Measurements from ENCODE around the gene DCK. TPM values are rescaled to one million over a fixed set of nuclear protein-coding genes. Genes with fewer than 3 reads are reported as not detected.

The DCK gene
- total and polyA plus RNA-seq, 2 experiments from 2014 or later = 16.9 to 25.1 TPM

- Mint-ChIP-seq H3K27me3 (ENCODE audit: insufficient read depth, low read depth, poor library complexity) (no peaks in the 10 kb centered on the region), H3K27ac (no peak overlapping the region), H3K9me3 (no peaks in the 10 kb centered on the region), H3K36me3 (ENCODE audit: low read depth) (peaks cover 42% of the 10 kb centered on the region; the same call in 2 of the 3 replicates), H3K4me1 (peaks cover 18% of the 10 kb centered on the region), H3K4me3 (no peak overlapping the region)
- H3K36me3 ChIP-seq (ENCODE audit: insufficient read depth) = no peaks in the 10 kb centered on the region; the same call in 1 of the 2 replicates
- no peaks in the 10 kb centered on the region for H3K27me3 ChIP-seq (ENCODE audit: insufficient read depth)
- no peaks in the 10 kb centered on the region for H4K20me1 ChIP-seq (replicated peaks; ENCODE audit: insufficient read depth)
- no peaks in the 10 kb centered on the region for H3K9me2 ChIP-seq (ENCODE audit: insufficient read depth)
- no peak for ATAC-seq
- H3K79me2 ChIP-seq (replicated peaks; ENCODE audit: insufficient read depth) = no peaks in the 10 kb centered on the region; the same call in 1 of the 2 replicates
- H2AFZ ChIP-seq = no peak overlapping the region
- DNase-seq (ENCODE audit: low spot score) = no peak
- TF ChIP-seq, protein P1, sequence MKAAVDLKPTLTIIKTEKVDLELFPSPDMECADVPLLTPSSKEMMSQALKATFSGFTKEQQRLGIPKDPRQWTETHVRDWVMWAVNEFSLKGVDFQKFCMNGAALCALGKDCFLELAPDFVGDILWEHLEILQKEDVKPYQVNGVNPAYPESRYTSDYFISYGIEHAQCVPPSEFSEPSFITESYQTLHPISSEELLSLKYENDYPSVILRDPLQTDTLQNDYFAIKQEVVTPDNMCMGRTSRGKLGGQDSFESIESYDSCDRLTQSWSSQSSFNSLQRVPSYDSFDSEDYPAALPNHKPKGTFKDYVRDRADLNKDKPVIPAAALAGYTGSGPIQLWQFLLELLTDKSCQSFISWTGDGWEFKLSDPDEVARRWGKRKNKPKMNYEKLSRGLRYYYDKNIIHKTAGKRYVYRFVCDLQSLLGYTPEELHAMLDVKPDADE (IDR thresholded peaks at IDR 0.05) = no peak
- TF ChIP-seq, protein P2, sequence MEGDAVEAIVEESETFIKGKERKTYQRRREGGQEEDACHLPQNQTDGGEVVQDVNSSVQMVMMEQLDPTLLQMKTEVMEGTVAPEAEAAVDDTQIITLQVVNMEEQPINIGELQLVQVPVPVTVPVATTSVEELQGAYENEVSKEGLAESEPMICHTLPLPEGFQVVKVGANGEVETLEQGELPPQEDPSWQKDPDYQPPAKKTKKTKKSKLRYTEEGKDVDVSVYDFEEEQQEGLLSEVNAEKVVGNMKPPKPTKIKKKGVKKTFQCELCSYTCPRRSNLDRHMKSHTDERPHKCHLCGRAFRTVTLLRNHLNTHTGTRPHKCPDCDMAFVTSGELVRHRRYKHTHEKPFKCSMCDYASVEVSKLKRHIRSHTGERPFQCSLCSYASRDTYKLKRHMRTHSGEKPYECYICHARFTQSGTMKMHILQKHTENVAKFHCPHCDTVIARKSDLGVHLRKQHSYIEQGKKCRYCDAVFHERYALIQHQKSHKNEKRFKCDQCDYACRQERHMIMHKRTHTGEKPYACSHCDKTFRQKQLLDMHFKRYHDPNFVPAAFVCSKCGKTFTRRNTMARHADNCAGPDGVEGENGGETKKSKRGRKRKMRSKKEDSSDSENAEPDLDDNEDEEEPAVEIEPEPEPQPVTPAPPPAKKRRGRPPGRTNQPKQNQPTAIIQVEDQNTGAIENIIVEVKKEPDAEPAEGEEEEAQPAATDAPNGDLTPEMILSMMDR (conservative IDR thresholded peaks at IDR 0.05; ENCODE audit: low read depth in 2 of 2) = no peak
- TF ChIP-seq ZNF114 (CRISPR knock-in tag; IDR thresholded peaks at IDR 0.05) (no peak), NANOG (IDR thresholded peaks at IDR 0.05; ENCODE audit: borderline replicate concordance) (no peak), ZNF331 (CRISPR knock-in tag; IDR thresholded peaks at IDR 0.05; ENCODE audit: low read depth) (no peak), POLR2AphosphoS5 (IDR thresholded peaks at IDR 0.05; ENCODE audit: low read depth) (no peak), EZH2 (IDR thresholded peaks at IDR 0.05; ENCODE audit: low read depth, unreplicated experiment) (no peak)
- TF ChIP-seq, protein P3, sequence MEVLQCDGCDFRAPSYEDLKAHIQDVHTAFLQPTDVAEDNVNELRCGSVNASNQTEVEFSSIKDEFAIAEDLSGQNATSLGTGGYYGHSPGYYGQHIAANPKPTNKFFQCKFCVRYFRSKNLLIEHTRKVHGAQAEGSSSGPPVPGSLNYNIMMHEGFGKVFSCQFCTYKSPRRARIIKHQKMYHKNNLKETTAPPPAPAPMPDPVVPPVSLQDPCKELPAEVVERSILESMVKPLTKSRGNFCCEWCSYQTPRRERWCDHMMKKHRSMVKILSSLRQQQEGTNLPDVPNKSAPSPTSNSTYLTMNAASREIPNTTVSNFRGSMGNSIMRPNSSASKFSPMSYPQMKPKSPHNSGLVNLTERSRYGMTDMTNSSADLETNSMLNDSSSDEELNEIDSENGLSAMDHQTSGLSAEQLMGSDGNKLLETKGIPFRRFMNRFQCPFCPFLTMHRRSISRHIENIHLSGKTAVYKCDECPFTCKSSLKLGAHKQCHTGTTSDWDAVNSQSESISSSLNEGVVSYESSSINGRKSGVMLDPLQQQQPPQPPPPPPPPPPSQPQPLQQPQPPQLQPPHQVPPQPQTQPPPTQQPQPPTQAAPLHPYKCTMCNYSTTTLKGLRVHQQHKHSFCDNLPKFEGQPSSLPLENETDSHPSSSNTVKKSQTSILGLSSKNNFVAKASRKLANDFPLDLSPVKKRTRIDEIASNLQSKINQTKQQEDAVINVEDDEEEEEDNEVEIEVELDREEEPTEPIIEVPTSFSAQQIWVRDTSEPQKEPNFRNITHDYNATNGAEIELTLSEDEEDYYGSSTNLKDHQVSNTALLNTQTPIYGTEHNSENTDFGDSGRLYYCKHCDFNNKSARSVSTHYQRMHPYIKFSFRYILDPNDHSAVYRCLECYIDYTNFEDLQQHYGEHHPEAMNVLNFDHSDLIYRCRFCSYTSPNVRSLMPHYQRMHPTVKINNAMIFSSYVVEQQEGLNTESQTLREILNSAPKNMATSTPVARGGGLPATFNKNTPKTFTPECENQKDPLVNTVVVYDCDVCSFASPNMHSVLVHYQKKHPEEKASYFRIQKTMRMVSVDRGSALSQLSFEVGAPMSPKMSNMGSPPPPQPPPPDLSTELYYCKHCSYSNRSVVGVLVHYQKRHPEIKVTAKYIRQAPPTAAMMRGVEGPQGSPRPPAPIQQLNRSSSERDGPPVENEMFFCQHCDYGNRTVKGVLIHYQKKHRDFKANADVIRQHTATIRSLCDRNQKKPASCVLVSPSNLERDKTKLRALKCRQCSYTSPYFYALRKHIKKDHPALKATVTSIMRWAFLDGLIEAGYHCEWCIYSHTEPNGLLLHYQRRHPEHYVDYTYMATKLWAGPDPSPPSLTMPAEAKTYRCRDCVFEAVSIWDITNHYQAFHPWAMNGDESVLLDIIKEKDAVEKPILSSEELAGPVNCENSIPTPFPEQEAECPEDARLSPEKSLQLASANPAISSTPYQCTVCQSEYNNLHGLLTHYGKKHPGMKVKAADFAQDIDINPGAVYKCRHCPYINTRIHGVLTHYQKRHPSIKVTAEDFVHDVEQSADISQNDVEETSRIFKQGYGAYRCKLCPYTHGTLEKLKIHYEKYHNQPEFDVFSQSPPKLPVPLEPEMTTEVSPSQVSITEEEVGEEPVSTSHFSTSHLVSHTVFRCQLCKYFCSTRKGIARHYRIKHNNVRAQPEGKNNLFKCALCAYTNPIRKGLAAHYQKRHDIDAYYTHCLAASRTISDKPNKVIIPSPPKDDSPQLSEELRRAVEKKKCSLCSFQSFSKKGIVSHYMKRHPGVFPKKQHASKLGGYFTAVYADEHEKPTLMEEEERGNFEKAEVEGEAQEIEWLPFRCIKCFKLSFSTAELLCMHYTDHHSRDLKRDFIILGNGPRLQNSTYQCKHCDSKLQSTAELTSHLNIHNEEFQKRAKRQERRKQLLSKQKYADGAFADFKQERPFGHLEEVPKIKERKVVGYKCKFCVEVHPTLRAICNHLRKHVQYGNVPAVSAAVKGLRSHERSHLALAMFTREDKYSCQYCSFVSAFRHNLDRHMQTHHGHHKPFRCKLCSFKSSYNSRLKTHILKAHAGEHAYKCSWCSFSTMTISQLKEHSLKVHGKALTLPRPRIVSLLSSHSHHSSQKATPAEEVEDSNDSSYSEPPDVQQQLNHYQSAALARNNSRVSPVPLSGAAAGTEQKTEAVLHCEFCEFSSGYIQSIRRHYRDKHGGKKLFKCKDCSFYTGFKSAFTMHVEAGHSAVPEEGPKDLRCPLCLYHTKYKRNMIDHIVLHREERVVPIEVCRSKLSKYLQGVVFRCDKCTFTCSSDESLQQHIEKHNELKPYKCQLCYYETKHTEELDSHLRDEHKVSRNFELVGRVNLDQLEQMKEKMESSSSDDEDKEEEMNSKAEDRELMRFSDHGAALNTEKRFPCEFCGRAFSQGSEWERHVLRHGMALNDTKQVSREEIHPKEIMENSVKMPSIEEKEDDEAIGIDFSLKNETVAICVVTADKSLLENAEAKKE (CRISPR knock-in tag; IDR thresholded peaks at IDR 0.05) = no peak
- H3K27ac ChIP-seq (ENCODE audit: low read depth) = no peak overlapping the region
- no peak overlapping the region for H3K4me2 ChIP-seq
- H3K4me1 ChIP-seq (ENCODE audit: insufficient read depth) = peaks cover 8% of the 10 kb centered on the region
- H3F3A ChIP-seq (replicated peaks; ENCODE audit: low read depth) = no peaks in the 10 kb centered on the region
- no peak overlapping the region for H3K4me3 ChIP-seq
These were observed 32.6 kb downstream of the DCK start for GRCh38 chr4:71026086-71026485.
